ENCODE results near the gene RUNDC3A. TPM values are rescaled to one million over a fixed set of nuclear protein-coding genes. Genes with fewer than 3 reads are reported as not detected.
"Not testable (repeated sequence)": the region's sequence is repeated elsewhere in the genome, so short reads cannot be mapped to it uniquely, and the experiment has no call there.

Gene RUNDC3A
- total RNA-seq, 2 donors from 2014 or later, result 0.81 TPM; not detected in 1

DNA sequence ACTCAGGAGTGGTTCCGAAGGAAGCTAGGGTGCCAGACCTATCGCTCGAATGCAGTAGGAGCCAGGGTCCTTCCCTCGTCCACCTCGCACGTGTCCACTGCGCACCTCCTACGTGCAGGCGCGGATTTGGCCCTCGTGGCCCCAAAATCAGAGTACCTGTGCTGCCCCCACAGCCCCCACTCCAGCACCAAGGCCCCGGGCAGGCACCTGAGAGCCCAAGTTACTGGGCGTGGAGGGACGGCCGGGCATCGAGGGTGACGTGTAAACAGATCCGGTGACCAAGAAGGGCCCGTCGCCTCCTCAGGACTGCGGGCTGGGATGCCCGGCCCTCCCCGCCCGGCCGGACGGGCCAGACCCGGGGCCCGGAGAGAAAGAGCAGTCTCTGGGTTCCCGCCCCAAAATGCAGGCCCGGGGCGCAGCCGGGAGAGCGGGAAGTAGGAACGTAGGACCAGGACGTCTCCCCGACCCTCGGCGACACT lies 15.7 kb downstream of the RUNDC3A start:
- Histone ChIP-seq H3K36me3 (peaks cover 31% of the 10 kb centered on the region), H3K4me3 (peak overlapping the region; percentile 84), H3K27me3 (replicated peaks; ENCODE audit: insufficient read depth) (no peaks in the 10 kb centered on the region), H3K27ac (no peak overlapping the region), H3K4me1 (ENCODE audit: control insufficient read depth in 1 of 2, low read depth in 2 of 2) (peaks cover 8 to 22% of the 10 kb centered on the region in 2 donors), H3K9me3 (no peaks in the 10 kb centered on the region)
- TF ChIP-seq, protein P1, sequence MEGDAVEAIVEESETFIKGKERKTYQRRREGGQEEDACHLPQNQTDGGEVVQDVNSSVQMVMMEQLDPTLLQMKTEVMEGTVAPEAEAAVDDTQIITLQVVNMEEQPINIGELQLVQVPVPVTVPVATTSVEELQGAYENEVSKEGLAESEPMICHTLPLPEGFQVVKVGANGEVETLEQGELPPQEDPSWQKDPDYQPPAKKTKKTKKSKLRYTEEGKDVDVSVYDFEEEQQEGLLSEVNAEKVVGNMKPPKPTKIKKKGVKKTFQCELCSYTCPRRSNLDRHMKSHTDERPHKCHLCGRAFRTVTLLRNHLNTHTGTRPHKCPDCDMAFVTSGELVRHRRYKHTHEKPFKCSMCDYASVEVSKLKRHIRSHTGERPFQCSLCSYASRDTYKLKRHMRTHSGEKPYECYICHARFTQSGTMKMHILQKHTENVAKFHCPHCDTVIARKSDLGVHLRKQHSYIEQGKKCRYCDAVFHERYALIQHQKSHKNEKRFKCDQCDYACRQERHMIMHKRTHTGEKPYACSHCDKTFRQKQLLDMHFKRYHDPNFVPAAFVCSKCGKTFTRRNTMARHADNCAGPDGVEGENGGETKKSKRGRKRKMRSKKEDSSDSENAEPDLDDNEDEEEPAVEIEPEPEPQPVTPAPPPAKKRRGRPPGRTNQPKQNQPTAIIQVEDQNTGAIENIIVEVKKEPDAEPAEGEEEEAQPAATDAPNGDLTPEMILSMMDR (IDR thresholded peaks at IDR 0.05), result no peak
- DNase-seq (ENCODE audit: low spot score) (no peak), ATAC-seq (ENCODE audit: insufficient number of reproducible peaks, low FRiP score, low read depth) (no peak)

DNA sequence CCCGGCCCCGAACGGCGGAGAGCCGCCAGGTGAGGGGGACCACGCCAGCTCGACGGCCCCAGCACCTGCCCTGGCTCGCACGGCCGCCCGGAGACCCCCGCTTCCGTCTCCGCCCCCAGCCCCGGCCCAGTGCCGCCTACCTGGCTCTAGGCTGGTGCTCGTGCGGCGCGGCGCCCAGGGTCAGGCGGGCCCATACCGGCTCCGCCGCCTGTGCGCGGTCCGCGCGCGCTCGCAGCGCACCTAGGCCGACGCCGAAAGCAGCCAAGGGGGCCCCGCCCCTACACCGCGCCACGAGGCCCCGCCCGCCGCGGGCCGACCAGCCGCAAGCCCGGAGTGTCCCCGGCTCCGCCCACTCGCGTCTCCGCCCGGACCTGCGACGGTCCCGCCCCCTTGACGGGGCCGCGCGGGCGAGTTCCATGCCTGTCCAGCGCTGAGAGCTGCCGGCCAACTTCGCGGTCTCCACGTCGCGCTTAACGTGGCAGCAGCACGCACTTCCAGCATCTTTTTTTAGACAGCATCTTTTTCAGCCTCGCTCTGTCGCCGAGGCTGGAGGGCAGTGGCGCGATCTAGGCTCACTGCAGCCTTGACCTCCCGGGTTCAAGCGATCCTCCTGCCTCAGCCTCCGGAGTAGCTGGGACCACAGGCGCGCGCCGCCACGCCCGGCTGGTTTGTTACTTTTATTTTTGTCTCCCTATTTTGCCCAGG lies 16.3 kb downstream of the RUNDC3A start, which contains the start of gene SLC25A39:
SLC25A39 (minus strand) TSS at position 253 of the 705 bp plus-strand sequence. CDS start 1,261 bp downstream, outside the sequence.
- no peaks in the 10 kb centered on the region for H3K27me3 ChIP-seq (replicated peaks; ENCODE audit: insufficient read depth)
- H3K4me1 ChIP-seq (ENCODE audit: control insufficient read depth in 1 of 2, low read depth in 2 of 2), result peaks cover 8 to 22% of the 10 kb centered on the region in 2 donors
- peaks cover 26% of the 10 kb centered on the region for H3K36me3 ChIP-seq
- H3K9me3 ChIP-seq, result no peaks in the 10 kb centered on the region
- DNase-seq (ENCODE audit: low spot score) (peak; percentile 47), ATAC-seq (ENCODE audit: insufficient number of reproducible peaks, low FRiP score, low read depth) (peak; percentile 83)
- TF ChIP-seq, protein P1 (IDR thresholded peaks at IDR 0.05), result no peak
- H3K27ac ChIP-seq, result peak within 1 kb of the TSS; percentile 83 to 94
- H3K4me3 ChIP-seq, result peak within 1 kb of the TSS; percentile 84

DNA sequence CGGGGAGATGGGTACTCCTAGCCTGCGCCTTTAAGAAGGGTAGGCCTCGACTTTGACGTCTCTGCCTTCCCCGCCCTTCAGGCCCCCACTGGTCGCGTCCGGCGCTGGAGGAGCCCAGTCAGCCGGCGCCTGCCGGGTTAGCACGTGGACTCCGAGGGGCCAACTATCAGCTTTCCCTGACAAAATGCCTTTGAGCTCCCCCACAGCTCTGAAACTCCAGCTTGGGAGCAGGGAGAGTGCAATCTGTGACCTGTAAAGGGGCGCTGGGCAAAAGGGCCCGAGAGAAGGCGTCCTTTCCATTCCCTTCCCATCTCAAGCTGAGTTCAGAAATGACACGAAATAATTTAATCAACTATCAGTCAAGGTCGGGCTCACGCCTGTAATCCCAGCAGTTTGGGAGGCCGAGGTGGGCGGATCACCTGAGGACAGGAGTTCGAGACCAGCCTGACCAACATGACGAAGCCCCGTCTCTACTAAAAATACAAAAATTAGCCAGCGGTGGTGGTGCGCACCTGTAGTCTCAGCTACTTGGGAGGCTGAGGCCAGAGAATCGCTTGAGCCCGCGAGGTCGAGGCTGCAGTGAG lies 18.6 kb downstream of the RUNDC3A start:
- peaks cover 8 to 22% of the 10 kb centered on the region in 2 donors for H3K4me1 ChIP-seq (ENCODE audit: control insufficient read depth in 1 of 2, low read depth in 2 of 2)
- no peak overlapping the region for H3K27ac ChIP-seq
- peak; percentile 74 for ATAC-seq (ENCODE audit: insufficient number of reproducible peaks, low FRiP score, low read depth)
- peak; percentile 89 for DNase-seq (ENCODE audit: low spot score)
- TF ChIP-seq, protein P1 (IDR thresholded peaks at IDR 0.05), result no peak
- no peaks in the 10 kb centered on the region for H3K27me3 ChIP-seq (replicated peaks; ENCODE audit: insufficient read depth)
- H3K4me3 ChIP-seq, result peak overlapping the region; percentile 84
- peaks cover 4% of the 10 kb centered on the region for H3K36me3 ChIP-seq
- H3K9me3 ChIP-seq, result no peaks in the 10 kb centered on the region

DNA sequence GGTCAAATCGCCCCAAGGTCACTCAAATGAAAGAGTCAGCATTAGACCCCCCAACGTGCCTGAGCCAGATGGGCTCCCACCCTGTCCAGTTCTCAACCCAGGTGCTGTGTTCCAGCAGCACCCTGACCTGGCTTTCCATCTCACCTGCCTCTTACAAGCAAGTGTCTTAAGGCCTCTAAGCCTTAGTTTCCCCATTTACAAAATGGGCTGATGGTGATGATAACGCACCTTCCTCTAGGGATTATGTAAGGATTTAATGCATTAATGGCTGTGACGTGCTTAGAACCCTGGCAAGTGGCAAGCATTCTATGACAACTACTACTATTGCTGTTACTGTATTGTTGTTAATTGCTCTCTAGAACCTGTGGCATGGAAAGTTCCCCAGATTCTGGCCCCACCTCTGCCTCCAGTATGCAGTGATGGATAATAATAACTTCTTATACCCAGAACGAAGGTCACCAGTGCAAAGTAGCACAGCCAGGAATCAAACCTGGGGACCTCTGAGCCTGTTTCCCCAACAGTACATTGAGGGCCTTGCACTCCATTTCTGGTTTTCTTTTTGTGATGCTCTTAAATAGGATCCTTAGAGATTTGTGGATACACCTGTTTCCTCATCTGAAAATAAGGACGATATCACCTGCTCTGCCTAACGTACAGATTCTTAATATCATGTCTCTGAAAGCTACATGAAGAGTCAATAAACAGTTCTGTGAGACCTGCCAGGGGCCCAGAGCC lies 19.5 kb downstream of the RUNDC3A start:
- TF ChIP-seq, protein P1 (IDR thresholded peaks at IDR 0.05), result no peak
- H3K4me3 ChIP-seq, result no peak overlapping the region
- DNase-seq (ENCODE audit: low spot score) (no peak), ATAC-seq (ENCODE audit: insufficient number of reproducible peaks, low FRiP score, low read depth) (no peak)
- no peak overlapping the region for H3K27ac ChIP-seq
- no peaks in the 10 kb centered on the region for H3K9me3 ChIP-seq
- H3K27me3 ChIP-seq (replicated peaks; ENCODE audit: insufficient read depth), result no peaks in the 10 kb centered on the region
- H3K36me3 ChIP-seq, result no peaks in the 10 kb centered on the region
- peaks cover 8 to 22% of the 10 kb centered on the region in 2 donors for H3K4me1 ChIP-seq (ENCODE audit: control insufficient read depth in 1 of 2, low read depth in 2 of 2)

DNA sequence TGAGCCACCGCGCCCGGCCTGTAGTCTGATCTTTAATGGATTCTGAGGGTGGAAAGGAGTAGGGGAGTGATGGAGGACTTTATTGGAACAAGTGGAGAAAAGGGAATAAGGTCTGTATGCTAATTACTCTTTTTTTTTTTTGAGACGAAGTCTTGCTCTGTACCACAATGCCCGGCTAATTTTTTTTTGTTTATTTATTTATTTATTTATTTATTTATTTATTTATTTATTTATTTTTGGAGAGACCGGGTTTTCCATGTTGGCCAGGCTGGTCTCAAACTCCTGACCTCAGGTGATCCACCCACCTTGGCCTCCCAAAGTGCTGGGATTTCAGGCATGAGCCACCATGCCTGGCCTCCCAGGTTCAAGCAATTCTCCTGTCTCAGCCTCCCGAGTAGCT lies 21.1 kb downstream of the RUNDC3A start:
- not testable (repeated sequence) for H3K27me3 ChIP-seq (replicated peaks; ENCODE audit: insufficient read depth); DNase-seq (ENCODE audit: low spot score); H3K9me3 ChIP-seq; H3K27ac ChIP-seq; H3K4me3 ChIP-seq; H3K36me3 ChIP-seq; ATAC-seq (ENCODE audit: insufficient number of reproducible peaks, low FRiP score, low read depth)
- H3K4me1 ChIP-seq (ENCODE audit: control insufficient read depth in 1 of 2, low read depth in 2 of 2), result peaks cover 0 to 13% of the 10 kb centered on the region in 2 donors

DNA sequence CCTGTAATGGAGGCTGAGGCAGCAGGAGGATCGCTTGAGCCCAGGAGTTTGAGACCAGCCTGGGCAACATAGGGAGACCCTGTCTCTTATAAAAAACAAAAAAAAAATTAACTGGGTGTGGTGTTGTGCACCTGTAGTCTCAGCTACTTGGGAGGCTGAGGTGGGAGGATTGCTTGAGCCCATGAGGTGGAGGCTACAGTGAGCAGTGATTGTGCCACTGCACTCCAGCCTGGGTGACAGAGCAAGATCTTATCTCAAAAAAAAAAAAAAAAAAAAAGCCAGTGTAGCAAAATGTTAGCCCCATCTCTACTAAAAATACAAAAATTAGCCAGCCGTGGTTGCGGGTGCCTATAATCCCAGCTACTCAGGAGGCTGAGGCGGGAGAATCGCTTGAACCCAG lies 21.9 kb downstream of the RUNDC3A start:
- ATAC-seq (ENCODE audit: insufficient number of reproducible peaks, low FRiP score, low read depth); H3K36me3 ChIP-seq; H3K27ac ChIP-seq; H3K9me3 ChIP-seq; DNase-seq (ENCODE audit: low spot score); H3K4me3 ChIP-seq; H3K27me3 ChIP-seq (replicated peaks; ENCODE audit: insufficient read depth): not testable (repeated sequence)
- H3K4me1 ChIP-seq (ENCODE audit: control insufficient read depth in 1 of 2, low read depth in 2 of 2), result peaks cover 0 to 13% of the 10 kb centered on the region in 2 donors

Measured in thoracic aorta (tissue), 2 donors.